Stimulated activated CD8-positive, alpha-beta memory T cell treated with anti-CD3 and anti-CD28 coated beads, Interleukin-12 subunit alpha, Interleukin-12 subunit beta, amount 100 ng/mL, for 4 hours (primary cell): ENCODE measurements around the gene CH25H.
A peak's percentile ranks its signal among the peaks of the same experiment; 100 is the strongest.
"Not testable (repeated sequence)": the region's sequence is repeated elsewhere in the genome, so short reads cannot be mapped to it uniquely, and the experiment has no call there.

Experiments used
- DNase-seq: peaks from one replicate; pipeline ENCODE4 v3.0.0-alpha.2; 2020; ENCODE audit warnings: low read depth

The CH25H gene

DNA sequence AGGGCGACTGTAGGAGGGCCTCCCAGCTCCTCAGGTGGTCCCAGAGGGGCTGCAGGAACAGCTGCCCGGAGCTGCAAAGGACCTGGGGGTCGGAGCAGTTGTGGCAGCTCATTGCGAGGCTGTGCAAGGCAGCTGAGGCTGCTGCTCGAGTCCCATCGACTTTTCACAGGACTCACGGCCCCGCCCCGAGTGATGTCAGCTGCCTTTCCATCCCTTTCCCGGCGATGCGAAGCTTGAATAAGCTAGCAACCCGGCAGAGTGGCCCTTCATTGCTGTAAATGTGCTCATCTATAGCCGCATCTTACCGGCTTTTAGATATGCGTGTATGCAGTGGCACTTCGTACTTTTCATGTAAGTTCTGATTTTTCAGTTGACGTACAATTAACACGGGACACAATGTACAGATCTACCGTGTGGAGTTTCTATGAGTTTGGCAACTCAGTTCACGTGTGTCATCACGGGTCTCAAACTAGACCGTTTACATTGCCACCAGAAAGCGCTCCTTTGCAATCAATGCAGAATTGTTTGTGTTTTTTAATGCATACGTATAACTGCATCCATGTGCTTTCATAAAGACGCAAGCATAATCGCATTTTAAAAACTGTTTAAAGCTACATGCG lies at the start of gene CH25H:
Gene CH25H (minus strand): TSS at position 137 of the 620 bp plus-strand sequence. CDS start 25 bp downstream, at position 112.
- DNase-seq: peak; percentile 19

- DNase-seq: no peak
These were observed 49.2 kb upstream of the CH25H start for GRCh38 chr10:89256340-89256739.

GRCh38 chr10:89255793-89256192 lies 48.7 kb upstream of the CH25H start:
- no peak for DNase-seq

GRCh38 chr10:89255091-89255579 lies 48.0 kb upstream of the CH25H start:
- not testable (repeated sequence) for DNase-seq

DNA sequence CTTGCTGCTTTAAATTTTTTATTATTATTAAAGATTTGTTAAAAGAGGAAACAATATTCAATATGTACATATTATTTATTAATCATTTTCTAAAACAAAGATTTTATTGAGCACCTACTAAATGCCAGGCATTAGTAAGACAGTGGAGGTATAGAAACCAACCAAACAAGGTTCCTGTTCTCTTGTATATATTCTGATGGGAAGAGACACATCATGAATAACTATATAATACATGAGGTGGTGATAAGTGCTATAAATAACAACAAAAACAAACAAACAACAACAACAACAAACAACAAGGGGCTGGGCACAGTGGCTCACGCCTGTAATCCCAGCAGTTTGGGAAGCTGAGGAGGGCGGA lies 45.1 kb upstream of the CH25H start:
- no peak for DNase-seq

GRCh38 chr10:89251409-89252224 lies 44.5 kb upstream of the CH25H start, which contains the start of gene LIPA:
Gene LIPA, minus strand, starts transcription at chr10:89251775. Its CDS starts 4,127 bp downstream, at chr10:89247648.
- peak; percentile 93 for DNase-seq

GRCh38 chr10:89250865-89251408 lies 43.8 kb upstream of the CH25H start:
- no peak for DNase-seq

GRCh38 chr10:89248990-89249389 lies 41.9 kb upstream of the CH25H start:
- no peak for DNase-seq

GRCh38 chr10:89247623-89248022 lies 40.5 kb upstream of the CH25H start:
- not testable (repeated sequence) for DNase-seq

- no peak for DNase-seq
These were observed 38.7 kb upstream of the CH25H start for GRCh38 chr10:89245802-89246201.

GRCh38 chr10:89242840-89243568 lies 35.9 kb upstream of the CH25H start:
- no peak for DNase-seq

DNA sequence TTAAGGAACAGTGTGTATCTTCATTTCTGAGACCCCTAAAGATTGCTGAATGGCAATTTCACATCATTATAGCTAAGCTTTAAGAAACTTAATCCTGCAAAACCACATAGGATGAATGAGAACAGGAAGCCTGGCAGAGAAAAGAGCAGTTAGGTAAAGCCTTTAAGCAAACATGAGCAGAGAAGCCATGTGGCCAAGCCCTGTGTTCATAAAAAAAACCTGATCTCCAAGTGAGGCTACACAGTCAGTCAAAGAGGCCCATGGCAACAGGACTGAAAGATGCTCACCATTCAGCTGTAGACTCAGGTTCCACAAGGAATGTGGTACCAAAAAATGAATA lies 35.2 kb upstream of the CH25H start:
- DNase-seq: no peak

DNA sequence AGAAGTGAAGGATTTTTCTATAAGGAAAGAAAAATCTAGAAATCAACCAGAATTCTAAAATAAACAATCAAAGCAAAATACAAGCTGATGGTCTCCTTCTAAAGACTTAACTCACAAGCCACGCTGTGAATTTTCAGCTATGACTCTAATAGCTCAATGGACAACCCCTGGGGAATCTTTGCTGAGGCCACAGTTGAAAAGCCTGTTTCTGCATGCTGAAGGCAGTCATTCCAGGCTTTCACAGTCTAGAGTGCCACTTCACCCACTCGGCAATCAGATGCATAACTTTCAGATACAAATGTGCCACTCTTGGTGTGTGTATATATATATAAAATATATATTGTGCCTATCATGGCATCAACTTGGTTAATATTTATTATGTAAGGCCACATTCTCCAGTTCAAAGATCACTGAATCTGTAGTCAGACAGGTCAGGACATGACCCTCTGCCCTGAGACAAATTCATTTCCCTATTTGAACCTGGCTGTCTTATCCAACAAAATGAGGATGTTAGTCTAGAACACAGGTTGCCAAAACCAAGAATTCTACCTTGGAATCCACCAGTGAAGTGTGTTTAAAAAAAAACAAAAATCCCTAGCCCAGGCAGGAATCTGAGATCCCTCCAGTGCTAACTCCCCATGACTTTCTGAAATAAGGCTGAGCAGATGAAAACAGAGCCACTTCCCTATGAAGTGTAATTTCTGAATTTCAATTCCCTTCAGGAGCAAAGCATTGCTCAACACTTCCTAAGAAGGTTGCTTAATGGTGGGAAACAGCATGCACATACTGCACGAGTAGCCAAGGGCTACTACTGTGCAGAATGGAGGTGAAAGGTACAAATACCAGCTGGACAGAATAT lies 34.6 kb upstream of the CH25H start:
- no peak for DNase-seq

- DNase-seq: no peak
These were observed 33.9 kb upstream of the CH25H start for GRCh38 chr10:89241026-89241425.

GRCh38 chr10:89240519-89240918 lies 33.4 kb upstream of the CH25H start:
- DNase-seq: no peak

- no peak for DNase-seq
These were observed 32.0 kb upstream of the CH25H start for GRCh38 chr10:89238956-89239644.

DNA sequence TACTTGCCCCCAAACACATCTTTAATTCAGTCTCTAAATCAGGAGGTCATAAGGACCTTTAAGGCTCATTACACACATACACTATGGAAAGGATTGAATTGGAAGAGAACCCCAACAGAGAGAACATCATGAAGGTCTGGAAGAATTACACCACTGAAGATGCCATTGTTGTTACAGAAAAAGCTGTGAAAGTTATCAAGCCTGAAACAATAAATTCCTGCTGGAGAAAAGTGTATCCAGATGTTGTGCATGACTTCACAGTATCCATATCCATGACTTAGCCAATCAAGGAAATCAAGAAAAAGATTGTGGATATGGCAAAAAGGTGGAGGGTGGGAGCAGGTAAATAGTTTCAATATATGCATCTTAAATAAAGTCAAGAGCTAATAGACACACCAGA lies 30.7 kb upstream of the CH25H start:
- DNase-seq: no peak

GRCh38 chr10:89236226-89236797 lies 29.2 kb upstream of the CH25H start:
- no peak for DNase-seq

DNA sequence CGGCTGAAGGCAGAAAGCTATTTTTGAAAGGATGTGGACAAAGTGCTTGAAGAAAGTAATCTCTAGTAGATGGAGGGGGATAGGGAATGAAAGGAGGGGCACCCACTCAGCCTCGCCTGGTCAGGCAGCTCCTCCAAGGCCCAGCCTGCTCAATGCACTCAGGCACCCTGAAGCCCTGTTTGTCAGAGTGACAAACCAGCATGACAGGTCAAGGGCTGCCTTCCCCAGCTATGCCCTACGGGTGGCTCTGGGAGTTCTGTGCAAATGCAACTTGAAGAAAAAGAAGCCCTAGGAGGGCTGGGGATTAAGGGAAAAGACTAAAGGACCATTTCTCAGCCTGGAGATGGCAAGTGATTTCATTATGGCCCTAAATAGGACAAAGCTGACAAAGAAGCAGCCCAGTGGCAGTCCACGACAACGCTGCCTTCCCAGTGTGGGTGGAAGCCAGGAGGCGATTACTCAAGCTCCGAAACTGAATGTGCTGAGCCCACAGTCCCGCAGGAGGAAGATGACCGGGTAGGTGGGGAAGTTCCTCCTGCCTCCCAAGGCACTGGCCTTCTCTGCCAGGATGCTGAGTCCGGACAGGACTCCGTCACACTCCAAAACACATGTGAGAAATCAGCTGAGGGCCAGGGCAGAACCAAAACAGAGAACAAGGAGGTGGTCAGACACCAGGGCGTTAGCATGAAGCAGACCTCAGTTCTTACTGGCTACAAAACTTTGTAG lies 28.1 kb upstream of the CH25H start:
- no peak for DNase-seq

GRCh38 chr10:89233033-89233432 lies 25.9 kb upstream of the CH25H start:
- DNase-seq: no peak
